ENCODE data around the gene NLGN1.

NLGN1 gene

GRCh38 chr3:174061162-174061561 lies 663.6 kb downstream of the NLGN1 start:
- peaks cover 6% of the 10 kb centered on the region; the same call in 1 of the 2 replicates for H3K9me3 ChIP-seq (ENCODE audit: control insufficient read depth, insufficient read depth, low read depth, low read length)
- H3K36me3 ChIP-seq (ENCODE audit: control insufficient read depth, insufficient read depth, low read length): no peaks in the 10 kb centered on the region
- no peaks in the 10 kb centered on the region for H3K4me1 ChIP-seq (ENCODE audit: control insufficient read depth, insufficient read depth, low read length)
- H3K9ac ChIP-seq (ENCODE audit: low read length): no peak overlapping the region
- H3K27me3 ChIP-seq (ENCODE audit: control insufficient read depth, insufficient read depth, low read length): no peaks in the 10 kb centered on the region
- H3K4me3 ChIP-seq (ENCODE audit: low read depth, low read length): no peak overlapping the region
- H3K27ac ChIP-seq (ENCODE audit: low read depth, low read length): no peak overlapping the region

GRCh38 chr3:174061731-174062130 lies 664.2 kb downstream of the NLGN1 start:
- Histone ChIP-seq H3K4me1 (ENCODE audit: control insufficient read depth, insufficient read depth, low read length) (no peaks in the 10 kb centered on the region), H3K9me3 (ENCODE audit: control insufficient read depth, insufficient read depth, low read depth, low read length) (peaks cover 6% of the 10 kb centered on the region; the same call in 1 of the 2 replicates), H3K9ac (ENCODE audit: low read length) (no peak overlapping the region)

GRCh38 chr3:174062923-174063322 lies 665.4 kb downstream of the NLGN1 start:
- Histone ChIP-seq H3K4me1 (ENCODE audit: control insufficient read depth, insufficient read depth, low read length) (0 out of 2 replicates have a peak, but pooled peaks cover 7% of the 10 kb centered on the region), H3K36me3 (ENCODE audit: control insufficient read depth, insufficient read depth, low read length) (no peaks in the 10 kb centered on the region), H3K4me3 (ENCODE audit: low read depth, low read length) (no peak overlapping the region), H3K27ac (ENCODE audit: low read depth, low read length) (no peak overlapping the region), H3K9ac (ENCODE audit: low read length) (no peak overlapping the region), H3K9me3 (ENCODE audit: control insufficient read depth, insufficient read depth, low read depth, low read length) (peaks cover 6% of the 10 kb centered on the region; the same call in 1 of the 2 replicates), H3K27me3 (ENCODE audit: control insufficient read depth, insufficient read depth, low read length) (no peaks in the 10 kb centered on the region)

More at GRCh38 chr3:174061731-174062130, 664.2 kb downstream of the NLGN1 start:
- H3K27me3 ChIP-seq (ENCODE audit: control insufficient read depth, insufficient read depth, low read length): no peaks in the 10 kb centered on the region
- H3K27ac ChIP-seq (ENCODE audit: low read depth, low read length): no peak overlapping the region
- H3K4me3 ChIP-seq (ENCODE audit: low read depth, low read length): no peak overlapping the region
- H3K36me3 ChIP-seq (ENCODE audit: control insufficient read depth, insufficient read depth, low read length): no peaks in the 10 kb centered on the region

- H3K9me3 ChIP-seq (ENCODE audit: control insufficient read depth, insufficient read depth, low read depth, low read length): 0 out of 2 replicates have a peak, but pooled peaks cover 2% of the 10 kb centered on the region
- H3K27me3 ChIP-seq (ENCODE audit: control insufficient read depth, insufficient read depth, low read length): no peaks in the 10 kb centered on the region
- peaks cover 11% of the 10 kb centered on the region; the same call in 1 of the 2 replicates for H3K4me1 ChIP-seq (ENCODE audit: control insufficient read depth, insufficient read depth, low read length)
Observed at GRCh38 chr3:174068035-174068434, 670.5 kb downstream of the NLGN1 start.

GRCh38 chr3:174072675-174073074 lies 675.1 kb downstream of the NLGN1 start:
- H3K36me3 ChIP-seq (ENCODE audit: control insufficient read depth, insufficient read depth, low read length): no peaks in the 10 kb centered on the region
- H3K27ac ChIP-seq (ENCODE audit: low read depth, low read length): no peak overlapping the region
- H3K9me3 ChIP-seq (ENCODE audit: control insufficient read depth, insufficient read depth, low read depth, low read length): no peaks in the 10 kb centered on the region
- peaks cover 6% of the 10 kb centered on the region; the same call in 1 of the 2 replicates for H3K4me1 ChIP-seq (ENCODE audit: control insufficient read depth, insufficient read depth, low read length)
- no peak overlapping the region for H3K9ac ChIP-seq (ENCODE audit: low read length)
- H3K27me3 ChIP-seq (ENCODE audit: control insufficient read depth, insufficient read depth, low read length): no peaks in the 10 kb centered on the region
- no peak overlapping the region for H3K4me3 ChIP-seq (ENCODE audit: low read depth, low read length)

More at GRCh38 chr3:174068035-174068434, 670.5 kb downstream of the NLGN1 start:
- Histone ChIP-seq H3K9ac (ENCODE audit: low read length) (no peak overlapping the region), H3K4me3 (ENCODE audit: low read depth, low read length) (no peak overlapping the region), H3K27ac (ENCODE audit: low read depth, low read length) (no peak overlapping the region), H3K36me3 (ENCODE audit: control insufficient read depth, insufficient read depth, low read length) (no peaks in the 10 kb centered on the region)

- Histone ChIP-seq H3K27ac (ENCODE audit: low read depth, low read length) (no peak overlapping the region), H3K36me3 (ENCODE audit: control insufficient read depth, insufficient read depth, low read length) (no peaks in the 10 kb centered on the region), H3K9ac (ENCODE audit: low read length) (no peak overlapping the region), H3K4me3 (ENCODE audit: low read depth, low read length) (no peak overlapping the region), H3K9me3 (ENCODE audit: control insufficient read depth, insufficient read depth, low read depth, low read length) (no peaks in the 10 kb centered on the region), H3K4me1 (ENCODE audit: control insufficient read depth, insufficient read depth, low read length) (no peaks in the 10 kb centered on the region), H3K27me3 (ENCODE audit: control insufficient read depth, insufficient read depth, low read length) (no peaks in the 10 kb centered on the region)
Observed at GRCh38 chr3:174083706-174084105, 686.2 kb downstream of the NLGN1 start.

- Histone ChIP-seq H3K9me3 (ENCODE audit: control insufficient read depth, insufficient read depth, low read depth, low read length) (no peaks in the 10 kb centered on the region), H3K27me3 (ENCODE audit: control insufficient read depth, insufficient read depth, low read length) (no peaks in the 10 kb centered on the region), H3K4me3 (ENCODE audit: low read depth, low read length) (no peak overlapping the region), H3K36me3 (ENCODE audit: control insufficient read depth, insufficient read depth, low read length) (no peaks in the 10 kb centered on the region), H3K4me1 (ENCODE audit: control insufficient read depth, insufficient read depth, low read length) (peaks cover 5% of the 10 kb centered on the region; the same call in 1 of the 2 replicates), H3K27ac (ENCODE audit: low read depth, low read length) (no peak overlapping the region), H3K9ac (ENCODE audit: low read length) (no peak overlapping the region)
Observed at GRCh38 chr3:174089592-174089991, 692.0 kb downstream of the NLGN1 start.

GRCh38 chr3:174094669-174095068 lies 697.1 kb downstream of the NLGN1 start:
- Histone ChIP-seq H3K4me1 (ENCODE audit: control insufficient read depth, insufficient read depth, low read length) (peaks cover 7% of the 10 kb centered on the region; the same call in 1 of the 2 replicates), H3K4me3 (ENCODE audit: low read depth, low read length) (no peak overlapping the region), H3K27me3 (ENCODE audit: control insufficient read depth, insufficient read depth, low read length) (no peaks in the 10 kb centered on the region), H3K27ac (ENCODE audit: low read depth, low read length) (no peak overlapping the region), H3K36me3 (ENCODE audit: control insufficient read depth, insufficient read depth, low read length) (no peaks in the 10 kb centered on the region), H3K9me3 (ENCODE audit: control insufficient read depth, insufficient read depth, low read depth, low read length) (no peaks in the 10 kb centered on the region), H3K9ac (ENCODE audit: low read length) (no peak overlapping the region)

GRCh38 chr3:174097686-174098085 lies 700.1 kb downstream of the NLGN1 start:
- Histone ChIP-seq H3K27ac (ENCODE audit: low read depth, low read length) (no peak overlapping the region), H3K27me3 (ENCODE audit: control insufficient read depth, insufficient read depth, low read length) (no peaks in the 10 kb centered on the region), H3K9me3 (ENCODE audit: control insufficient read depth, insufficient read depth, low read depth, low read length) (no peaks in the 10 kb centered on the region), H3K9ac (ENCODE audit: low read length) (no peak overlapping the region), H3K4me3 (ENCODE audit: low read depth, low read length) (no peak overlapping the region), H3K36me3 (ENCODE audit: control insufficient read depth, insufficient read depth, low read length) (no peaks in the 10 kb centered on the region), H3K4me1 (ENCODE audit: control insufficient read depth, insufficient read depth, low read length) (peaks cover 23% of the 10 kb centered on the region)

GRCh38 chr3:174098746-174099145 lies 701.2 kb downstream of the NLGN1 start:
- Histone ChIP-seq H3K4me3 (ENCODE audit: low read depth, low read length) (no peak overlapping the region), H3K36me3 (ENCODE audit: control insufficient read depth, insufficient read depth, low read length) (no peaks in the 10 kb centered on the region), H3K27me3 (ENCODE audit: control insufficient read depth, insufficient read depth, low read length) (no peaks in the 10 kb centered on the region), H3K4me1 (ENCODE audit: control insufficient read depth, insufficient read depth, low read length) (peaks cover 25% of the 10 kb centered on the region), H3K27ac (ENCODE audit: low read depth, low read length) (no peak overlapping the region), H3K9me3 (ENCODE audit: control insufficient read depth, insufficient read depth, low read depth, low read length) (no peaks in the 10 kb centered on the region), H3K9ac (ENCODE audit: low read length) (no peak overlapping the region)

GRCh38 chr3:174099724-174100123 lies 702.2 kb downstream of the NLGN1 start:
- Histone ChIP-seq H3K9ac (ENCODE audit: low read length) (no peak overlapping the region), H3K4me1 (ENCODE audit: control insufficient read depth, insufficient read depth, low read length) (peaks cover 19% of the 10 kb centered on the region), H3K27me3 (ENCODE audit: control insufficient read depth, insufficient read depth, low read length) (no peaks in the 10 kb centered on the region), H3K4me3 (ENCODE audit: low read depth, low read length) (no peak overlapping the region), H3K9me3 (ENCODE audit: control insufficient read depth, insufficient read depth, low read depth, low read length) (no peaks in the 10 kb centered on the region), H3K36me3 (ENCODE audit: control insufficient read depth, insufficient read depth, low read length) (no peaks in the 10 kb centered on the region), H3K27ac (ENCODE audit: low read depth, low read length) (no peak overlapping the region)

Measured in HUES6 (cell line).